Stimulated activated CD8-positive, alpha-beta memory T cell treated with anti-CD3 and anti-CD28 coated beads, Interleukin-2, amount 100 ng/mL, for 48 hours (primary cell): ENCODE results near the gene MBD2.

Source experiments
- DNase-seq, 2 donors: peaks; one replicate each; pipeline ENCODE4 v3.0.0-alpha.2; 2020; ENCODE audit warnings: low read depth in 2 of 2

Gene MBD2

GRCh38 chr18:54193786-54194185 lies 30.7 kb downstream of the MBD2 start:
- DNase-seq, result no peak

- no peak for DNase-seq
Measured at GRCh38 chr18:54192900-54193299, 31.6 kb downstream of the MBD2 start.

GRCh38 chr18:54192415-54192814 lies 32.1 kb downstream of the MBD2 start:
- no peak for DNase-seq

GRCh38 chr18:54191352-54191751 lies 33.1 kb downstream of the MBD2 start:
- DNase-seq, result no peak

- no peak for DNase-seq
Measured at GRCh38 chr18:54187372-54187771, 37.1 kb downstream of the MBD2 start.

- DNase-seq, result no peak
Measured at GRCh38 chr18:54184836-54185235, 39.6 kb downstream of the MBD2 start.

- DNase-seq, result no peak
Measured at GRCh38 chr18:54183390-54183789, 41.1 kb downstream of the MBD2 start.

- DNase-seq, result no peak
Measured at GRCh38 chr18:54181856-54182602, 42.4 kb downstream of the MBD2 start.

- no peak for DNase-seq
Measured at GRCh38 chr18:54173980-54174630, 50.4 kb downstream of the MBD2 start.

GRCh38 chr18:54173250-54173649 lies 51.2 kb downstream of the MBD2 start:
- DNase-seq, result no peak

GRCh38 chr18:54169431-54170403 lies 54.8 kb downstream of the MBD2 start:
- DNase-seq, result no peak

GRCh38 chr18:54165450-54165849 lies 59.0 kb downstream of the MBD2 start:
- DNase-seq, result no peak

GRCh38 chr18:54163453-54163852 lies 61.0 kb downstream of the MBD2 start:
- DNase-seq, result no peak

GRCh38 chr18:54162431-54162830 lies 62.0 kb downstream of the MBD2 start:
- DNase-seq, result no peak

- DNase-seq, result no peak
Measured at GRCh38 chr18:54161267-54161666, 63.2 kb downstream of the MBD2 start.

- DNase-seq, result no peak
Measured at GRCh38 chr18:54159906-54160305, 64.6 kb downstream of the MBD2 start.

- no peak for DNase-seq
Measured at GRCh38 chr18:54157646-54158385, 66.7 kb downstream of the MBD2 start.

- no peak for DNase-seq
Measured at GRCh38 chr18:54155412-54155811, 69.1 kb downstream of the MBD2 start.

GRCh38 chr18:54154231-54154630 lies 70.2 kb downstream of the MBD2 start:
- DNase-seq, result no peak

GRCh38 chr18:54151376-54151775 lies 73.1 kb downstream of the MBD2 start:
- no peak for DNase-seq

- no peak for DNase-seq
Measured at GRCh38 chr18:54150226-54150625, 74.2 kb downstream of the MBD2 start.
